SIG-M5 treated with dmso at 0.1 percent for 504 hours (cell line): ENCODE measurements around the gene PADI1.

Experiments used
- DNase-seq: peaks from one replicate; lab custom pipeline; 2025; ENCODE audit not compliant: unreplicated experiment; lab: John Stamatoyannopoulos, UW

PADI1 gene

DNA sequence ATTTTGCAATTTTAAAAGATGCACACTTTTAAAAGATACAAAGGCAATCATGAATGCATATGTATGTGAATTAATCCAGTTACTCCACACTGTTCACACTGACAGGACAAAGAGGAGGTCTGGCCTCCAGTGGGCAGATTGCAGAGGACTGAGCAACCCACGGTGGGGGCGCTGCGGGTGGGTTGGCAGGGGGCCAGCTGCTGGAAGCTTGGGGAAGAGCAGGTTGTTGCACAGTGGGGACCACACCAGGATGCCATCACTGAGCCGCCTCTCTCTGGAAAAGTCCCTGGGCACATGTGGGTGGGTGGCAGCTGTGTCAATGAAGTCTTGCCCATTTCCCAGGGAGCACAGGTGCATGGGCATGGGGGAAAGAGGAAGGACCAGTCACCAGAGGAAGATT, 90.4 kb downstream of the PADI1 start:
- DNase-seq = no peak
